GM12878 (cell line): ENCODE results near the gene MSH5. TPM values are rescaled to one million over a fixed set of nuclear protein-coding genes. Genes with fewer than 3 reads are reported as not detected.
A peak's percentile ranks its signal among the peaks of the same experiment; 100 is the strongest.

Source experiments
- CREB1 ChIP-seq: IDR thresholded peaks from 2 replicates; pipeline ENCODE4 v1.6.1; 2012; ENCODE audit warnings: low read depth, mild to moderate bottlenecking, inconsistent platforms
- EZH2 ChIP-seq: IDR thresholded peaks from 2 replicates; pipeline ENCODE4 v1.6.1; 2012; ENCODE audit warnings: low read depth, mild to moderate bottlenecking, control low read depth, inconsistent platforms, low read length, borderline replicate concordance; ENCODE audit not compliant: control insufficient read depth
- HDAC6 ChIP-seq: fragments of 200-600 bp; sonication (generic); IDR thresholded peaks from one replicate; pipeline ENCODE4 v1.8.0; 2017; ENCODE audit warnings: antibody characterized with exemption; ENCODE audit not compliant: unreplicated experiment
- IKZF1 ChIP-seq: fragments of 450-650 bp; conservative IDR thresholded peaks from 2 replicates; pipeline ENCODE4 v1.6.1; 2017; ENCODE audit warnings: antibody characterized with exemption, mild to moderate bottlenecking
- IRF3 ChIP-seq: fragments of 450-650 bp; IDR thresholded peaks from 2 replicates; pipeline ENCODE4 v1.6.1; 2014; ENCODE audit warnings: mild to moderate bottlenecking
- NBN ChIP-seq: fragments of 450-650 bp; IDR thresholded peaks from 2 replicates; pipeline ENCODE4 v1.6.1; 2016
- NFIC ChIP-seq: IDR thresholded peaks from 2 replicates; pipeline ENCODE4 v1.6.1; 2012; ENCODE audit warnings: low read depth, mild to moderate bottlenecking, inconsistent platforms, low read length, moderate library complexity
- NR2C1 ChIP-seq: fragments of 450-650 bp; IDR thresholded peaks from 2 replicates; pipeline ENCODE4 v1.6.1; 2017; ENCODE audit warnings: antibody characterized with exemption, mild to moderate bottlenecking, moderate library complexity
- NR2F1 ChIP-seq: fragments of 450-650 bp; conservative IDR thresholded peaks from 2 replicates; pipeline ENCODE4 v1.6.1; 2017; ENCODE audit warnings: mild to moderate bottlenecking
- PML ChIP-seq: IDR thresholded peaks from 2 replicates; pipeline ENCODE4 v1.6.1; 2012; ENCODE audit warnings: low read length, inconsistent platforms
- POU2F2 ChIP-seq: IDR thresholded peaks from 3 replicates; pipeline ENCODE4 v1.6.1; 2011; ENCODE audit warnings: low read depth, mild to moderate bottlenecking, low read length, borderline replicate concordance
- RB1 ChIP-seq: fragments of 450-650 bp; formaldehyde crosslinking; IDR thresholded peaks from 2 replicates; pipeline ENCODE4 v1.6.1; 2017; ENCODE audit warnings: mild to moderate bottlenecking, borderline replicate concordance
- RFX5 ChIP-seq: IDR thresholded peaks from 2 replicates; pipeline ENCODE4 v1.6.1; 2011; ENCODE audit warnings: low read depth, low read length, improper control_type of control experiment
- SREBF2 ChIP-seq: IDR thresholded peaks from 2 replicates; pipeline ENCODE4 v1.6.1; 2012; ENCODE audit warnings: mild to moderate bottlenecking, low read length
- ZBED1 ChIP-seq: IDR thresholded peaks from 2 replicates; pipeline ENCODE4 v1.6.1; 2016; ENCODE audit warnings: borderline replicate concordance
- ZNF622 ChIP-seq: fragments of 450-650 bp; IDR thresholded peaks from 2 replicates; pipeline ENCODE4 v1.6.1; 2017; ENCODE audit warnings: mild to moderate bottlenecking, inconsistent platforms
- polyA plus RNA-seq, 11 experiments: library from polyadenylated mRNA; depleted of rRNA in 4 of 11; unstranded in 6 of 11; stranded (reverse) in 5 of 11; fragments of >200 nt; fragmentation: Nextera tagmentation in 4 of 11; fragmentation: Illumina TruSeq in 1 of 11; extraction: Ambion mirVana in 4 of 11; extraction: Trizol in 1 of 11; gene quantifications; 1 replicate in 1 of 11; 2 replicates in 10 of 11; pipeline versions ENCODE4 v1.2.1 to v1.2.3, GENCODE V29; 2011 to 2016; ENCODE audit warnings: inconsistent platforms in 2 of 11, missing spikeins in 2 of 11, low read depth in 1 of 11
- total RNA-seq, 4 experiments: library from RNA; depleted of rRNA in 3 of 4; stranded (reverse); fragments of >200 nt in 3 of 4; fragmentation: Illumina TruSeq in 1 of 4; extraction: Trizol in 1 of 4; gene quantifications; 2 replicates each; pipeline versions ENCODE4 v1.2.1 to v1.2.3, GENCODE V29; 2013 to 2021
- TF ChIP-seq, protein P1 (sequence below): fragments of 450-650 bp; IDR thresholded peaks from 2 replicates; pipeline ENCODE4 v1.6.1; 2018; ENCODE audit warnings: mild to moderate bottlenecking, low read depth, moderate library complexity; ENCODE audit not compliant: partially characterized antibody
- TF ChIP-seq, protein P2 (sequence below): fragments of 450-650 bp; IDR thresholded peaks from 2 replicates; pipeline ENCODE4 v1.6.1; 2017; ENCODE audit warnings: mild to moderate bottlenecking, low read depth, inconsistent platforms; ENCODE audit not compliant: poor library complexity, severe bottlenecking
- TF ChIP-seq, protein P3 (sequence below): fragments of 450-650 bp; IDR thresholded peaks from 2 replicates; pipeline ENCODE4 v1.6.1; 2017; ENCODE audit warnings: mild to moderate bottlenecking
- TF ChIP-seq, protein P4 (sequence below): fragments of 450-650 bp; formaldehyde crosslinking; IDR thresholded peaks from 2 replicates; pipeline ENCODE4 v1.5.0; 2022; ENCODE audit warnings: mild to moderate bottlenecking, missing genetic modification characterization

The MSH5 gene
- total and polyA plus RNA-seq, 10 of the 15 experiments (the other 5 are each of a cell fraction or from before 2014, with no cell fraction given): 9.1 to 52.7 (median 30.0) TPM

DNA sequence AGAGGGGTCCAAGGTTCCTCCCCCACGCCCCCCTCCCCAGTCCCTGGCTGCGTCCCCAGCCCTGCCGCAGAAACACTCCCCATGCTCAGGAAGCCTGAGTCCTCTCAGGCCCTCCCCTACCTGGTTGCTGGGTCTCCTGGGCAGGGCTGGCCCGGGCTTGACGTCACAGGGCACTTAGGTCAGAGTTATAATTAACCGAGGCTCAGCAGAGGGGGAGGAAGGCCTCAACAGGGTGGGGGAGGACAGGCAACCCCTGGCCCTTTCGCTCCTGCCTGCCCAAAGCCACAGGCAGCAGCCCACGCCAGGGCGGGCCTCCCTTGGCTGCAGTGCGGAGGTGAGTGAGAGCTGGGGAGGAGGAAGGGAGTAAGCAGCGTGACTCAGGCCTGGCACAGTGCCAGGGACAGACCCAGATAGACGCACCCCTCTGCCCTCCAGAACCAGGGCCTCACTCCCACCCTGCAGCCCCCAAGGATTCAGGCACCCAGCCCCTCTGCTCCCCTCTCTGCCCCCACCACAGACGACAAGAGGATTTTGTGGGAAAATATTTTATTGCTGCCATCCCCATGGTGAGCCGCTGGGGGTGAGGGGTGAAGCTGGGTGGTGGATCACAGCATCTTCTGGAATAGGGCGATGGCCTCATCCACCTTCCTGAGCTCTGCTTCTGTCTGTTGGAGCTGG, 37.3 kb downstream of the MSH5 start, which contains the start of gene VWA7 (continued):
- TF ChIP-seq, protein P1, sequence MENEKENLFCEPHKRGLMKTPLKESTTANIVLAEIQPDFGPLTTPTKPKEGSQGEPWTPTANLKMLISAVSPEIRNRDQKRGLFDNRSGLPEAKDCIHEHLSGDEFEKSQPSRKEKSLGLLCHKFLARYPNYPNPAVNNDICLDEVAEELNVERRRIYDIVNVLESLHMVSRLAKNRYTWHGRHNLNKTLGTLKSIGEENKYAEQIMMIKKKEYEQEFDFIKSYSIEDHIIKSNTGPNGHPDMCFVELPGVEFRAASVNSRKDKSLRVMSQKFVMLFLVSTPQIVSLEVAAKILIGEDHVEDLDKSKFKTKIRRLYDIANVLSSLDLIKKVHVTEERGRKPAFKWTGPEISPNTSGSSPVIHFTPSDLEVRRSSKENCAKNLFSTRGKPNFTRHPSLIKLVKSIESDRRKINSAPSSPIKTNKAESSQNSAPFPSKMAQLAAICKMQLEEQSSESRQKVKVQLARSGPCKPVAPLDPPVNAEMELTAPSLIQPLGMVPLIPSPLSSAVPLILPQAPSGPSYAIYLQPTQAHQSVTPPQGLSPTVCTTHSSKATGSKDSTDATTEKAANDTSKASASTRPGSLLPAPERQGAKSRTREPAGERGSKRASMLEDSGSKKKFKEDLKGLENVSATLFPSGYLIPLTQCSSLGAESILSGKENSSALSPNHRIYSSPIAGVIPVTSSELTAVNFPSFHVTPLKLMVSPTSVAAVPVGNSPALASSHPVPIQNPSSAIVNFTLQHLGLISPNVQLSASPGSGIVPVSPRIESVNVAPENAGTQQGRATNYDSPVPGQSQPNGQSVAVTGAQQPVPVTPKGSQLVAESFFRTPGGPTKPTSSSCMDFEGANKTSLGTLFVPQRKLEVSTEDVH: no peak
- TF ChIP-seq CREB1 (peak; percentile 89), NBN (peak; percentile 95), HDAC6 (no peak), POU2F2 (peak; percentile 46; the same call in 1 of the 3 replicates), ZNF622 (no peak), NR2F1 (peak; percentile 99), EZH2 (no peak), ZBED1 (peak; percentile 91; the same call in 1 of the 2 replicates), NFIC (peak; percentile 69; the same call in 1 of the 2 replicates), RB1 (no peak), IRF3 (no peak), SREBF2 (no peak), NR2C1 (no peak), IKZF1 (peak; percentile 93), RFX5 (no peak), PML (0 out of 2 replicates have a peak, but pooled peaks have one; percentile 83)
- TF ChIP-seq, protein P2, sequence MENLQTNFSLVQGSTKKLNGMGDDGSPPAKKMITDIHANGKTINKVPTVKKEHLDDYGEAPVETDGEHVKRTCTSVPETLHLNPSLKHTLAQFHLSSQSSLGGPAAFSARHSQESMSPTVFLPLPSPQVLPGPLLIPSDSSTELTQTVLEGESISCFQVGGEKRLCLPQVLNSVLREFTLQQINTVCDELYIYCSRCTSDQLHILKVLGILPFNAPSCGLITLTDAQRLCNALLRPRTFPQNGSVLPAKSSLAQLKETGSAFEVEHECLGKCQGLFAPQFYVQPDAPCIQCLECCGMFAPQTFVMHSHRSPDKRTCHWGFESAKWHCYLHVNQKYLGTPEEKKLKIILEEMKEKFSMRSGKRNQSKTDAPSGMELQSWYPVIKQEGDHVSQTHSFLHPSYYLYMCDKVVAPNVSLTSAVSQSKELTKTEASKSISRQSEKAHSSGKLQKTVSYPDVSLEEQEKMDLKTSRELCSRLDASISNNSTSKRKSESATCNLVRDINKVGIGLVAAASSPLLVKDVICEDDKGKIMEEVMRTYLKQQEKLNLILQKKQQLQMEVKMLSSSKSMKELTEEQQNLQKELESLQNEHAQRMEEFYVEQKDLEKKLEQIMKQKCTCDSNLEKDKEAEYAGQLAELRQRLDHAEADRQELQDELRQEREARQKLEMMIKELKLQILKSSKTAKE: peak; percentile 88
- TF ChIP-seq, protein P3, sequence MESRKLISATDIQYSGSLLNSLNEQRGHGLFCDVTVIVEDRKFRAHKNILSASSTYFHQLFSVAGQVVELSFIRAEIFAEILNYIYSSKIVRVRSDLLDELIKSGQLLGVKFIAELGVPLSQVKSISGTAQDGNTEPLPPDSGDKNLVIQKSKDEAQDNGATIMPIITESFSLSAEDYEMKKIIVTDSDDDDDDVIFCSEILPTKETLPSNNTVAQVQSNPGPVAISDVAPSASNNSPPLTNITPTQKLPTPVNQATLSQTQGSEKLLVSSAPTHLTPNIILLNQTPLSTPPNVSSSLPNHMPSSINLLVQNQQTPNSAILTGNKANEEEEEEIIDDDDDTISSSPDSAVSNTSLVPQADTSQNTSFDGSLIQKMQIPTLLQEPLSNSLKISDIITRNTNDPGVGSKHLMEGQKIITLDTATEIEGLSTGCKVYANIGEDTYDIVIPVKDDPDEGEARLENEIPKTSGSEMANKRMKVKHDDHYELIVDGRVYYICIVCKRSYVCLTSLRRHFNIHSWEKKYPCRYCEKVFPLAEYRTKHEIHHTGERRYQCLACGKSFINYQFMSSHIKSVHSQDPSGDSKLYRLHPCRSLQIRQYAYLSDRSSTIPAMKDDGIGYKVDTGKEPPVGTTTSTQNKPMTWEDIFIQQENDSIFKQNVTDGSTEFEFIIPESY: no peak
- TF ChIP-seq, protein P4, sequence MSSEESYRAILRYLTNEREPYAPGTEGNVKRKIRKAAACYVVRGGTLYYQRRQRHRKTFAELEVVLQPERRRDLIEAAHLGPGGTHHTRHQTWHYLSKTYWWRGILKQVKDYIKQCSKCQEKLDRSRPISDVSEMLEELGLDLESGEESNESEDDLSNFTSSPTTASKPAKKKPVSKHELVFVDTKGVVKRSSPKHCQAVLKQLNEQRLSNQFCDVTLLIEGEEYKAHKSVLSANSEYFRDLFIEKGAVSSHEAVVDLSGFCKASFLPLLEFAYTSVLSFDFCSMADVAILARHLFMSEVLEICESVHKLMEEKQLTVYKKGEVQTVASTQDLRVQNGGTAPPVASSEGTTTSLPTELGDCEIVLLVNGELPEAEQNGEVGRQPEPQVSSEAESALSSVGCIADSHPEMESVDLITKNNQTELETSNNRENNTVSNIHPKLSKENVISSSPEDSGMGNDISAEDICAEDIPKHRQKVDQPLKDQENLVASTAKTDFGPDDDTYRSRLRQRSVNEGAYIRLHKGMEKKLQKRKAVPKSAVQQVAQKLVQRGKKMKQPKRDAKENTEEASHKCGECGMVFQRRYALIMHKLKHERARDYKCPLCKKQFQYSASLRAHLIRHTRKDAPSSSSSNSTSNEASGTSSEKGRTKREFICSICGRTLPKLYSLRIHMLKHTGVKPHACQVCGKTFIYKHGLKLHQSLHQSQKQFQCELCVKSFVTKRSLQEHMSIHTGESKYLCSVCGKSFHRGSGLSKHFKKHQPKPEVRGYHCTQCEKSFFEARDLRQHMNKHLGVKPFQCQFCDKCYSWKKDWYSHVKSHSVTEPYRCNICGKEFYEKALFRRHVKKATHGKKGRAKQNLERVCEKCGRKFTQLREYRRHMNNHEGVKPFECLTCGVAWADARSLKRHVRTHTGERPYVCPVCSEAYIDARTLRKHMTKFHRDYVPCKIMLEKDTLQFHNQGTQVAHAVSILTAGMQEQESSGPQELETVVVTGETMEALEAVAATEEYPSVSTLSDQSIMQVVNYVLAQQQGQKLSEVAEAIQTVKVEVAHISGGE: no peak
